Ishikawa (cell line): ENCODE results near the gene CSTF3.

Experiments used
- CEBPB ChIP-seq: IDR thresholded peaks from 2 replicates; pipeline ENCODE4 v1.6.1; 2012
- CREB1 ChIP-seq: IDR thresholded peaks from 2 replicates; pipeline ENCODE4 v1.6.1; 2012; ENCODE audit warnings: low read depth
- EGR1 ChIP-seq: IDR thresholded peaks from 2 replicates; pipeline ENCODE4 v1.6.1; 2012
- EP300 ChIP-seq: IDR thresholded peaks from 2 replicates; pipeline ENCODE4 v1.6.1; 2012; ENCODE audit warnings: borderline replicate concordance
- FOXM1 ChIP-seq: IDR thresholded peaks from 2 replicates; pipeline ENCODE4 v1.6.1; 2012; ENCODE audit warnings: low read depth, borderline replicate concordance
- MAX ChIP-seq: IDR thresholded peaks from 2 replicates; pipeline ENCODE4 v1.6.1; 2012
- NFIC ChIP-seq: IDR thresholded peaks from 2 replicates; pipeline ENCODE4 v1.6.1; 2012
- RAD21 ChIP-seq: IDR thresholded peaks from 2 replicates; pipeline ENCODE4 v1.6.1; 2012; ENCODE audit warnings: low read depth
- REST ChIP-seq: IDR thresholded peaks from 2 replicates; pipeline ENCODE4 v1.6.1; 2012; ENCODE audit warnings: low read depth, mild to moderate bottlenecking
- TAF1 ChIP-seq: IDR thresholded peaks from 2 replicates; pipeline ENCODE4 v1.6.1; 2012; ENCODE audit warnings: low read depth, mild to moderate bottlenecking
- TCF12 ChIP-seq: IDR thresholded peaks from 2 replicates; pipeline ENCODE4 v1.6.1; 2012; ENCODE audit warnings: low read depth
- TEAD4 ChIP-seq: IDR thresholded peaks from 2 replicates; pipeline ENCODE4 v1.6.1; 2012
- USF1 ChIP-seq: IDR thresholded peaks from 2 replicates; pipeline ENCODE4 v1.6.1; 2012
- YY1 ChIP-seq: IDR thresholded peaks from 2 replicates; pipeline ENCODE4 v1.6.1; 2012; ENCODE audit warnings: low read depth
- ZBTB7A ChIP-seq: IDR thresholded peaks from 2 replicates; pipeline ENCODE4 v1.6.1; 2012; ENCODE audit warnings: low read depth

CSTF3 gene

GRCh38 chr11:33044285-33044756 lies 117.0 kb downstream of the CSTF3 start:
- TF ChIP-seq REST (no peak), CEBPB (no peak), ZBTB7A (no peak), USF1 (no peak), NFIC (no peak)

- TF ChIP-seq TEAD4 = no peak
- no peak for TF ChIP-seq FOXM1
- no peak for TF ChIP-seq CEBPB
- TF ChIP-seq CREB1 = no peak
- no peak for TF ChIP-seq RAD21
- TF ChIP-seq YY1 = no peak
- no peak for TF ChIP-seq NFIC
- TF ChIP-seq EP300 = no peak
- TF ChIP-seq MAX = no peak
- no peak for TF ChIP-seq TAF1
These were observed 118.0 kb downstream of the CSTF3 start for GRCh38 chr11:33043221-33043830.

GRCh38 chr11:33040862-33041453 lies 120.3 kb downstream of the CSTF3 start:
- no peak for TF ChIP-seq MAX
- no peak for TF ChIP-seq ZBTB7A
- TF ChIP-seq EP300 = no peak
- TF ChIP-seq EGR1 = no peak

GRCh38 chr11:33040033-33040861 lies 121.0 kb downstream of the CSTF3 start:
- TF ChIP-seq EP300 (no peak), TEAD4 (no peak)

GRCh38 chr11:33039274-33040032 lies 121.8 kb downstream of the CSTF3 start, which contains the start of gene TCP11L1:
TSS of gene TCP11L1 (plus strand) at chr11:33039572. CDS start at chr11:33043774, 4,202 bp downstream.
- TF ChIP-seq NFIC (peak; percentile 78), EGR1 (peak; percentile 79; the same call in 1 of the 2 replicates), MAX (no peak), CREB1 (no peak), YY1 (peak; percentile 98), TCF12 (peak; percentile 43; the same call in 1 of the 2 replicates), USF1 (0 out of 2 replicates have a peak, but pooled peaks have one; percentile 2), TAF1 (0 out of 2 replicates have a peak, but pooled peaks have one; percentile 14)

- TF ChIP-seq CREB1 (no peak), YY1 (no peak)
These were observed 126.3 kb downstream of the CSTF3 start for GRCh38 chr11:33035011-33035410.
